Endothelial cell of umbilical vein (primary cell): ENCODE measurements around the gene PNCK. TPM values are rescaled to one million over a fixed set of nuclear protein-coding genes. Genes with fewer than 3 reads are reported as not detected.

ENCODE experiments used
- BruUV-seq: library from RNA; stranded (reverse); fragments of 400-500 nt; replicated peaks from 2 replicates; lab custom pipeline; 2021; lab: Mats Ljungman, UMichigan
- CTCF ChIA-PET: fragments of 300-600, 350-600 bp; sonication (Branson Sonifier 250); formaldehyde crosslinking; loops from one replicate; lab custom pipeline; 2021; ENCODE audit warnings: antibody characterized with exemption, inconsistent platforms; lab: Charles Lee
- POLR2A ChIA-PET: fragments of 300-600, 350-600 bp; sonication (Branson Sonifier 250); formaldehyde crosslinking; loops from one replicate; lab custom pipeline; 2021; ENCODE audit warnings: antibody characterized with exemption, inconsistent platforms; lab: Charles Lee
- DNase-seq: peaks from one replicate; pipeline ENCODE4 v3.0.0-alpha.2; 2011; ENCODE audit warnings: low read depth, low spot score
- FAIRE-seq: peaks from 2 replicates; lab custom pipeline; 2011; peaks lifted over from hg19 to GRCh38; lab: Jason Lieb, UNC
- H2AFZ ChIP-seq: 2 replicates; pipeline ENCODE4 v1.6.0; 2012; ENCODE audit warnings: low read depth, low read length, control low read depth, inconsistent platforms
- H3K27ac ChIP-seq: 2 replicates; pipeline ENCODE4 v1.5.1; 2011; ENCODE audit warnings: low read depth, mild to moderate bottlenecking, control low read depth, low read length, moderate library complexity; ENCODE audit not compliant: insufficient read depth
- H3K27me3 ChIP-seq, 2 experiments: 2 replicates each; pipeline versions ENCODE4 v1.6.0 to v1.6.1; 2011; ENCODE audit warnings: low read length in 2 of 2, mixed read lengths in 1 of 2; ENCODE audit not compliant: control insufficient read depth in 2 of 2, insufficient read depth in 2 of 2
- H3K36me3 ChIP-seq, 2 experiments: 2 replicates in 1 of 2; 3 replicates in 1 of 2; pipeline ENCODE4 v1.5.1; 2011; ENCODE audit warnings: low read length in 2 of 2, mild to moderate bottlenecking in 1 of 2, moderate library complexity in 1 of 2; ENCODE audit not compliant: control insufficient read depth in 2 of 2, insufficient read depth in 2 of 2; ENCODE audit errors: extremely low read depth in 1 of 2
- H3K4me1 ChIP-seq: 3 replicates; pipeline ENCODE4 v1.5.1; 2011; ENCODE audit warnings: mild to moderate bottlenecking, low read length; ENCODE audit not compliant: control insufficient read depth, insufficient read depth; ENCODE audit errors: extremely low read depth
- H3K4me2 ChIP-seq: 2 replicates; pipeline ENCODE4 v1.6.1; 2011; ENCODE audit warnings: low read length, control low read depth, mixed read lengths; ENCODE audit not compliant: insufficient read depth
- H3K4me3 ChIP-seq, 3 experiments: fragments of 200-600 bp in 1 of 3; sonication (generic), shearing (Covaris generic) in 1 of 3; replicated peaks in 1 of 3; 2 replicates each; pipeline ENCODE4 v1.5.1; 2011 to 2016; ENCODE audit warnings: control low read depth in 3 of 3, low read length in 3 of 3, mild to moderate bottlenecking in 2 of 3, inconsistent platforms in 1 of 3, low read depth in 1 of 3, moderate library complexity in 1 of 3; ENCODE audit not compliant: insufficient read depth in 1 of 3
- H3K79me2 ChIP-seq: 2 replicates; pipeline ENCODE4 v1.6.0; 2012; ENCODE audit warnings: low read length, inconsistent platforms; ENCODE audit not compliant: control insufficient read depth, insufficient read depth
- H3K9ac ChIP-seq: replicated peaks from 2 replicates; pipeline ENCODE3; 2011; ENCODE audit warnings: low read length, control low read depth; ENCODE audit not compliant: insufficient read depth; ENCODE audit errors: extremely low read depth
- H3K9me1 ChIP-seq: replicated peaks from 3 replicates; pipeline ENCODE4 v1.6.0; 2011; ENCODE audit warnings: mild to moderate bottlenecking, low read length; ENCODE audit not compliant: control insufficient read depth, insufficient read depth; ENCODE audit errors: extremely low read depth
- H3K9me3 ChIP-seq: replicated peaks from 2 replicates; pipeline ENCODE4 v1.5.1; 2012; ENCODE audit warnings: low read length, inconsistent platforms; ENCODE audit not compliant: control insufficient read depth, insufficient read depth
- H4K20me1 ChIP-seq: replicated peaks from 2 replicates; pipeline ENCODE3; 2011; ENCODE audit warnings: mild to moderate bottlenecking, low read length; ENCODE audit not compliant: control insufficient read depth, insufficient read depth; ENCODE audit errors: extremely low read depth
- EZH2 ChIP-seq: IDR thresholded peaks from 2 replicates; pipeline ENCODE4 v1.6.1; 2012; ENCODE audit warnings: borderline replicate concordance, low read depth, mild to moderate bottlenecking, moderate library complexity, low read length, inconsistent platforms; ENCODE audit not compliant: severe bottlenecking
- FOS ChIP-seq: IDR thresholded peaks from 2 replicates; pipeline ENCODE4 v1.6.1; 2011; ENCODE audit warnings: mild to moderate bottlenecking, low read length, moderate library complexity, borderline replicate concordance; ENCODE audit not compliant: insufficient read depth
- GATA2 ChIP-seq: IDR thresholded peaks from 2 replicates; pipeline ENCODE4 v1.7.0; 2011; ENCODE audit warnings: low read depth, mild to moderate bottlenecking, moderate library complexity, mixed read lengths, low read length; ENCODE audit not compliant: insufficient read length, insufficient read depth
- JUN ChIP-seq: IDR thresholded peaks from 2 replicates; pipeline ENCODE4 v1.6.1; 2011; ENCODE audit warnings: borderline replicate concordance, low read depth; ENCODE audit not compliant: insufficient read length, insufficient read depth
- MYC ChIP-seq: IDR thresholded peaks from one replicate; pipeline ENCODE4 v1.6.1; 2011; ENCODE audit warnings: mild to moderate bottlenecking, low read depth, low read length
- POLR2A ChIP-seq: IDR thresholded peaks from 2 replicates; pipeline ENCODE4 v1.6.1; 2012; ENCODE audit warnings: low read depth, mild to moderate bottlenecking, control low read depth, low read length
- POLR2AphosphoS5 ChIP-seq: IDR thresholded peaks from 2 replicates; pipeline ENCODE4 v1.6.1; 2012; ENCODE audit warnings: low read depth, mild to moderate bottlenecking, control low read depth, low read length, moderate library complexity; ENCODE audit not compliant: insufficient read depth
- dilution Hi-C: fragments of 300-500 bp; cut with MboI; formaldehyde crosslinking; loops from one replicate; pipeline ENCODE4 v1.15.0; 2019; ENCODE audit warnings: low sequenced_read_pairs; ENCODE audit not compliant: extremely low pct_ligation_motif_present
- intact Hi-C: fragments of 100-400 bp; cut with micrococcal nuclease; formaldehyde crosslinking; loops from one replicate; pipeline ENCODE4 v1.10.0; 2022
- polyA plus RNA-seq, 4 experiments: library from polyadenylated mRNA; depleted of rRNA in 3 of 4; stranded (reverse) in 3 of 4; unstranded in 1 of 4; fragments of >200 nt; gene quantifications; 2 replicates each; pipeline versions ENCODE4 v1.2.1 to v1.2.3, GENCODE V29; 2011 to 2012; ENCODE audit warnings: missing spikeins in 1 of 4
- total RNA-seq: library from RNA; stranded (reverse); gene quantifications from 2 replicates; pipeline ENCODE4 v1.2.3, GENCODE V29; 2021
- TF ChIP-seq, protein P1 (sequence below), 2 donors: IDR thresholded peaks; 1 replicate in 1 of 2; 2 replicates in 1 of 2; pipeline ENCODE4 v1.5.1; 2011; ENCODE audit warnings: low read length in 2 of 2, mild to moderate bottlenecking in 2 of 2, moderate library complexity in 2 of 2, control low read depth in 1 of 2, inconsistent platforms in 1 of 2, low read depth in 1 of 2; ENCODE audit not compliant: insufficient read depth in 1 of 2; ENCODE audit errors: extremely low read depth in 1 of 2
- TF ChIP-seq, protein P2 (sequence below): IDR thresholded peaks from 2 replicates; pipeline ENCODE4 v1.6.1; 2011; ENCODE audit not compliant: insufficient read depth, insufficient read length

The PNCK gene
- total and polyA plus RNA-seq, 2 donors (not counting 3 experiments of a cell fraction or from before 2014, with no cell fraction given): 0.12 TPM; not detected in 1

DNA sequence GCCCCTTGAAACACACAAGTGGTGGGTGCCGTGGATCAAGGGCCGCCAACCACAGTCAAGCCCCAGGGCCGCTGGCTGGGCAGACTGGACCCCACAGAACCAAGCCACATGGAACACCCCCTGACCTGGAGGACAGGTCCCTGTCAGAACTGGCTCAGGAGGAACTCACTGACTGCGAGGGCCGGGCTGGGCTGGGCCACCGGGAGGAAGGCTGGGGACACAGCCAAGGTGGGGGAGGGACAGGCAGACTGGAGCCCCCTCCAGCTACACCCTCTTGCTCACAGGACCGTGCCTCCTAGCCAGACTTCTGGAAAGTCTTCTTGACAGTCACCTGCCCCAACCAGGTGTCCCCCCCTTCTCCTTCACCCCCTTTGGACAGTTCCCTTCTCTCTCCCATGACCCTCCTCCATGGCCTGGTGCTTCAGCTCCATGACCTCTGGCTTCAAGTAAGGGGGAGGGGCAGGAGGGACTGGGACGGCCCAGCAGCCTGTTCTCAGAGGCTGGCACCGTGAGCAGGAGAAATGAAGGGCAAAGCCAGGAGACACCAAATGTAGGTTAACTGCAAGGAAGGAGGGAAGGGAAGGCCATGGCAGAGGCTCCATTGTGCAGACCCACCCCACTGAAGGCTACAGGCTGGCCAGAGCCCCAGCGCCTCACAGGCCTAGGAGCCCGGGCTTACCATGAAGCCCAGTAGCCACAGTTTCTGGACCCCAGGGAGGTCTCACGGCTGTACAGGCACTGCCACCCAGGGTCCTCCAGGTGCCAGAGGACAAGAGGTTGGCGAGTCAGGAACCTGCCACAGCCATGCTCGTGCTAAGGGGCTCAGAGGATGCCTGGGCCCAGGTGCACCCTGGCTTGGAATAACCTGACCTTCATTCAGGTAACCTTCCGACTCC lies 49.2 kb downstream of the PNCK start:
- no peaks in the 10 kb centered on the region for H3K4me1 ChIP-seq
- no peaks in the 10 kb centered on the region for H3K9me1 ChIP-seq
- H3K4me2 ChIP-seq: no peak overlapping the region
- H3K9me3 ChIP-seq: no peaks in the 10 kb centered on the region
- TF ChIP-seq FOS (no peak), POLR2AphosphoS5 (no peak), EZH2 (no peak), POLR2A (no peak), JUN (no peak), MYC (no peak), GATA2 (no peak)
- TF ChIP-seq, protein P1, sequence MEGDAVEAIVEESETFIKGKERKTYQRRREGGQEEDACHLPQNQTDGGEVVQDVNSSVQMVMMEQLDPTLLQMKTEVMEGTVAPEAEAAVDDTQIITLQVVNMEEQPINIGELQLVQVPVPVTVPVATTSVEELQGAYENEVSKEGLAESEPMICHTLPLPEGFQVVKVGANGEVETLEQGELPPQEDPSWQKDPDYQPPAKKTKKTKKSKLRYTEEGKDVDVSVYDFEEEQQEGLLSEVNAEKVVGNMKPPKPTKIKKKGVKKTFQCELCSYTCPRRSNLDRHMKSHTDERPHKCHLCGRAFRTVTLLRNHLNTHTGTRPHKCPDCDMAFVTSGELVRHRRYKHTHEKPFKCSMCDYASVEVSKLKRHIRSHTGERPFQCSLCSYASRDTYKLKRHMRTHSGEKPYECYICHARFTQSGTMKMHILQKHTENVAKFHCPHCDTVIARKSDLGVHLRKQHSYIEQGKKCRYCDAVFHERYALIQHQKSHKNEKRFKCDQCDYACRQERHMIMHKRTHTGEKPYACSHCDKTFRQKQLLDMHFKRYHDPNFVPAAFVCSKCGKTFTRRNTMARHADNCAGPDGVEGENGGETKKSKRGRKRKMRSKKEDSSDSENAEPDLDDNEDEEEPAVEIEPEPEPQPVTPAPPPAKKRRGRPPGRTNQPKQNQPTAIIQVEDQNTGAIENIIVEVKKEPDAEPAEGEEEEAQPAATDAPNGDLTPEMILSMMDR (IDR thresholded peaks at IDR 0.05; ENCODE audit: extremely low read depth in 1 of 2, insufficient read depth in 1 of 2, low read depth in 1 of 2, low read length in 2 of 2): no peak
- TF ChIP-seq, protein P2, sequence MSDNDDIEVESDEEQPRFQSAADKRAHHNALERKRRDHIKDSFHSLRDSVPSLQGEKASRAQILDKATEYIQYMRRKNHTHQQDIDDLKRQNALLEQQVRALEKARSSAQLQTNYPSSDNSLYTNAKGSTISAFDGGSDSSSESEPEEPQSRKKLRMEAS: no peak
- intact Hi-C loops (no loop called here), dilution Hi-C loops (no loop called here)
- H3K36me3 ChIP-seq: no peaks in the 10 kb centered on the region
- no TSS peak for BruUV-seq
- ChIA-PET POLR2A (no interaction called here), CTCF (interaction anchor here (1.2 kb wide), 1 partner anchor 46 kb away, joined by 3 read pairs; no protein-coding TSS in a partner anchor)
- no peak overlapping the region for H3K4me3 ChIP-seq
- no peaks in the 10 kb centered on the region for H3K79me2 ChIP-seq
- no peak overlapping the region for H3K27ac ChIP-seq
- no peaks in the 10 kb centered on the region for H3K27me3 ChIP-seq
- FAIRE-seq: no peak
- no peak overlapping the region for H3K9ac ChIP-seq
- no peaks in the 10 kb centered on the region for H4K20me1 ChIP-seq
- no peak for DNase-seq
- no peak overlapping the region for H2AFZ ChIP-seq
